NCI-H524 (cell line): ENCODE results near the gene DPYSL5.

Experiments used
- DNase-seq, 2 experiments: peaks; one replicate each; lab custom pipeline; 2025; lab: John Stamatoyannopoulos, UW

Gene DPYSL5

DNA sequence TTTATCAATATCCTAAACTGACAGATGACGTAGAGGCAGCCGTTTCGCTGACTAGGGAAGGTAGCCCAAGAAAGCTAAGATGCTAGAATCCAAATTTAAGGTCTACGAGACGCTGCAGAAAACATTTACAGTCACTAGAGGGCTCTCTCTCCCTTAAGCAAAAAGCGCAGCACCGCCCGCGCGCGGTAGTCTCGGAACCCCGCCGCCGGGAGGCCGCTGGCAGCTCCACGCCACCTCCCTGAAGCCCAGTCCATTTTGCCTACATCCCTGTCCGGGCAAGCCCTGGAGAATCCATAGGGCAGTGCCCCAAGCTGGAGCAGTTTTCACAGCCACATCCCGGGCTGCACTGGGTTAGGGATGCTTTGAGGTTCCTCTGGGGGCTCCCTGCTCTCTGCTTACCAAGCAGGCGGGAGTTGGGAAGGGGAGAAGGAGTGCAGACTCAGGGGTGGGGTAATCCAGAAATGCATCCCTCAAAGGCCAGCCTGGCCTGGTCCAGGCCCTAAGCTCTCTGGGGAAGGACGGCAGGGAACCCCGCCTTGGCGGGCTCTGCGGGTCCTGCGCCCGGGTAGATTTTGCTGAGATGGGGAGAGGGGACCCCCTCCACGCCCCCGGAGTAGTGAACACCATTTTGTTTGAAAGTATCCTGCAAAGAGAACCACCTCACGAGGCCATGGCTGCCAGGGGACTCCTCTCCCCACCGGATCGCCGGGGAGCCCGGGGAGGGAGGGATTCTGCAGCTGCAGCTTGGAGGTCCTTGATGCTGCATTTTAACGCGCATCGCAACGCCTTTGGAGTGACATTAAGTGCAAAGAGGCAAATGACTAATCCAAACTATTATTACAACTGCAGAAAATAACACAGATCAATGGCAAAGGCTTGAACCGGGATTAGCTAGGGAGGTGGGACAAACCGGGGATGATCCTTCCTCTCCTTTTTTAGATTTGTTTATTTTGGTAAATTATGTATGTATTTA is 1.3 kb upstream of the DPYSL5 start:
- peak; percentile 72 to 90 for DNase-seq

GRCh38 chr2:26847307-26847654 is 651 bp upstream of the DPYSL5 start:
- peak; percentile 36 to 49 for DNase-seq

DNA sequence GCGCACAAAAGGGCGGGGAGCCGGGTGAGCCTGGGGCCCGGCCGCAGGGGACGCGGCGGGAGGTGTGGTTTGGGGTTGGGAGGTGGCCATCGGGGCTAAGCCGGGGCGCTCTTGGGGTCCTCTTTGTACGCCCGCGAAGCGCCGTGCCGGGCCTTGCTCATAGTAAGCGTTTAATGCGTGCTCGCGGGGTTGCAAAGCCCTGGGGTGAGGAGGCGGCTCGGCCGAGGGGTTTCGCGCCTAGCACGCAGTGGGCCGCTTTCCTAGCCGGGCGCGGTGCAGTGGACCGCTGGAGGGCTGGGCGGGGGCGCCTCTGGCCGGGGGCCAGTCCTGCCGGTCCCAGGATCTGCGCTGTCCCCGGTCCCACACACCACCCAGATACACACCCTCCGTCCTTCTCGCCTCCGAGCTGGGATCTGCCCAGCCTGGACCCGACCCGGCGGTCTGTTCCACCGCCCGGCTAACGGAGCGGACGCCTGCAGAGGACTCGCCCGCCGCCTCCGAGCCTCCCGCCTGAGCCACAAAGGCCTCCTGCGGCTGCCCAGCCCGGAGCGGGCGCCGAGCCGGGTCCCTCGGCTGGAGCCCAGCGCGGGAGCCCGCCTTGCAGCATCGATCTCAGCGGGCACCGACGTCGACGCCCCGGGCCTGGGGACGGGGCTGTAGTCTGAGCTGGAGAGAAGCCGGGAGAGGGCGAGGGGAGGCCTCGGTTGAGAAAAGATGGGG is 564 bp downstream of the DPYSL5 start:
- DNase-seq, result peak; percentile 23 to 42

- DNase-seq, result peak; percentile 22 to 48
These were observed 1.4 kb downstream of the DPYSL5 start for GRCh38 chr2:26849056-26849999.

- DNase-seq, result peak in 1 of 2 experiments; percentile 46
These were observed 2.1 kb downstream of the DPYSL5 start for GRCh38 chr2:26850000-26850431.

DNA sequence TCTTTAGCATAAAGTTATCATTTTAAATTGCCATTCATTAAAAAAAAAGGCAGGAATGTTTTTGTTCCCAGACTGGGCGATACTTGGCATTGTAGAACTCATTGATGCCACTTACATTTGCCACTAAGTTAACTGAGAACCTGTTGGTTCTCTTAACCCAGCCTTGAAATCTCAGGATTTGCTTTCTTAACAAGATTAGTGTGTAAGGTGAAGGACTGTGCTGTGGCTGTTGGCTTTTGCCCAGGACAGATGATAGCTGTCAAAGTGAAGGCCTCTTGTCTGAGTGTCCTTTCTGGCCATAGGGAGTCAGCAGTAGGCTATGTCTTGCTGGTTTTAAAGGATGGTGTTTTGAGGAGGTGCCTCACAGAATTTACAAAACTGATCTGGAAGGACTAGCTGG is 2.6 kb downstream of the DPYSL5 start:
- peak; percentile 65 to 84 for DNase-seq

DNA sequence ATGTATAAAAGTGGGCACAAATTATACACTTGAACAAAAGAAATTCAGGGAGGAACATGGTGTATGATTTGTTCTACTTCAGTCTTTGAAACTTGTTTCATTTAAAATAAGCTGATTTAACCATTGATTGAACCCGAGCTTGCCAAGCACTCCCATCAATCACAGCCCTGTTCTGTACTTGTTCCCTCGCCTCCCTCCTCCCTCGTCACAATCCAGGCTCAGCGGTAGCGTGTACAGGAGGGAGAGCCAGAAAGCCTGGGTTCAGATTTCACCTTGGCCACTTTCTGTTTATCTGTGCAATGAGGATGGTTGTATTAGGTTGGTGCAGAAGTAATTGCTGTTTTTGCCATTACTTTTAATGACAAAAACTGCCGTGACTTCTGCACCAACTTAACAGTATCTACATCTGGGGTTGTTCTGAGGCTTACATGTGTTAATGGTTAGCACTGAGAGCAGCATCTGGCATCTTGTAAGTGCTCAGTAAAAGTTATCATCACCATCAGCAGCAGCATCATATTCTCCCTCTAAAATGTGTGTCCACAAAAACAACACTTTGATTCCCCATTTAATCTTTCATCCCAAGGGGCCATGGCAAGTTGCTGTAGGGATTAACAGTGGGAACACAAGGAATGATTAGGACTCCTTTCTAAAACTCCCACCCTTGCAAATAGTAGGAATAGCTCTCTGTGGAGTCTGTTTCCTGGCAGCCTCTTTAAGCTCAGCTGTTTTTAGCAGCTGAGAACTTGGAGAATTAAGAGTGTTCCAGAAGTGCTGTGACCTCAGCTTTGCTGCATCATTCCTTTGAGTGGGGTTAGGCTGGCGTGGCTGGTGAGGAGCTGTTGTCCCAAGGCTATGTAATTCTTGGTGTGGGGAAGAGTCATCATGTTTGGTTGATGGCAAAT is 4.7 kb downstream of the DPYSL5 start:
- DNase-seq, result peak; percentile 82 to 85

DNA sequence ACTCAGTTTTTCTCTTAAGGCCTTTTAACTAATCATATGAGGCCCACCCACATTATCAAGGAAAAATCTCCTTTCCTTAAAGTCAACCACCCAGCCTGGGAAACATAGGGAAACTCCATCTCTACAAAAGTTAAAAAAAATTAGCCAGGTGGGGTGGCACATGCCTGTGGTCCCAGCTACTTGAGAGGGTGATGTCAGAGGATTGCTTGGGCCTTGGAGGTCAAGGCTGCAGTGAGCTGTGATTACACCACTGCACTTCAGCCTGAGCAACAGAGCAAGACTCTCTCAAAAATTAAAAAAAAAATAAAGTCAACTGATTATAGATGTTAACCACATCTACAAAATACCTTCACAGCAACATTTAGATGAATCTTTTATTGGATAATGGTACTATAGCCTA is 5.8 kb downstream of the DPYSL5 start:
- no peak for DNase-seq

DNA sequence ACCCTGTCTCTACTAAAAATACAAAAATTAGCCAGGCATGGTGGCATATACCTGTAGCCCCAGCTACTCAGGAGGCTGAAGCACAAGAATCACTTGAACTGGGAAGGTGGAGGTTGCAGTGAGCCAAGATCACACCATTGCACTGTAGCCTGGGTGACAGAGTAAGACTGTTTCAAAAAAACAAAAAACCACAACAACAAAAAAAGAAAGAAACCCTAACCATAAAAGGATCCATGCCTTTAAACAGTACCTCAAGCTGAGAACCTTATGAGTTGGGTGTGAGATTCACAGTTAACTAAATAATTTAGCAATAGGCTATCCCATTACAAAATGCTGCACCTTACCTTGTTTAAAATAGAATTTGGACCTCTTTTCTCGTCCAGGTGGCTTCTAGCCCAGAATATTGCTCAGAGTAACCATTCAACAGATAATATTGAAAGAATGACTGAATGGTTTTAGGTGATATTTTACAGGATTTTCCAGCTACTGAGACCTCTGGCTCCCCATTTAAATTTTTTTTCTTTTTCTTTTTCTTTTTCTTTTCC is 6.4 kb downstream of the DPYSL5 start:
- no peak for DNase-seq

DNA sequence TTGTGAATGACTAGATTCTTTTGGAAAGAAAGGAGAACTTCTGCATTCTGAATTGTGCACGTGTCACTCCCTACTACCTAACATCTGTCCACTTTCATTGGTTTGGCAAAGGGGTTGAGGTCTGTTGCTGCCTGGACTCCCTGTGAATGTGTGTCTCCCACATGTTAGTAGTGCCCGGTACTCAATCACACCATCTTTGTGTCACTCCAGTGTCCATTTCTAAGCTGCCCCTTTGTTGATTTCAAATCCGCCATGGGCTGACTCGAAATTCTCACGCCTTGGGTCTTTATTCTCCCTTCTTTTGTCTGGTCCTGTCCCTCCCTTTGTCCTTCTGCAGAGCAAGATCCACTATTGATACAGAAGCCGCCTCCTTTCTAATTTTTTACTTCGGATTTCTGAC is 7.5 kb downstream of the DPYSL5 start:
- DNase-seq, result no peak

DNA sequence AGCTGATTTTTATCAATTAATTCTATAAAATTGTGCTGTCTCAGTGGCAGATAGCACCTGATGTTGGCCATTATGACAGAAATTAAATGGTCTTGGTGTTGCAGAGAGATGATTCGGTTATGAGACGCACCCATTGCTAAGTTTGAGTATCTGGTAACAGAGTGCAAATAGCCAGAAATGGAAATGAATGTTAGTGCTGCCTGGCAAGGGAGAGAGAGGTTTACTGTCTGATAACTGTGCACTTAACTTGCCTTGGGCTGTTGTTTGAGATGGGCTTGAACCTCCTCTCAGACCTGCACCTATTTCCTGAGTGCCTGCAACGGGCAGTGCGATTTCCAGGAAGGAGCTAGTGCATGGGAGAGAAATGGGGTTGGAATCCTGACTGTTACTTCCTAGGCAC is 11.7 kb downstream of the DPYSL5 start:
- DNase-seq, result no peak

DNA sequence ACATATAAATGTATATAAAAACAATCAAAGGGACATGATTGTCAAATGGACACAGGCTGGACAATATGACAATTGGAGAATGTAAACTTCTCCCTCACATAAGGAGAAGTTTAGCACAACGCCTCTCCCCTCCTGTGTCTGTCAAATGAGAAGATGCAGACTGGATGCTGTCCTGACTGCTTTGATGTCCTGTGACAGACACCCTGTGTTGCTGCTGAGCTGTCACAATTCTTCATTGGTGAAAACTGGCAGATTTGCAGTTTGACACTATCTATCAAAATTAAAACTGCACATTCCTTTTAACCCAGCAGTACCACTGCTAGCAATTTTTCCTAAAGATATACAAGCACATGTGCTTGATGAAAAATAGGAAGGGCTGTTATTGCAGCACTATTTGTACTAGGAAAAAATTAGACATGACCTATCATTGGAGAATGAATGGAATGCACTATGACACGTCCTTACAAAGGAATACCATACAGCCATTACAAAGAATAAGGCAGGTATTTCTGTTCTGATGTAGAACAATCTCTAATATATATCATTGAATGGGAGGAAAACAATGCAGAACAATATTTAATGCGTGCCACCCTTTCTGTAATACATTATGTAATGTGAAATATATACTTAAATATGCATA is 12.4 kb downstream of the DPYSL5 start:
- no peak for DNase-seq

DNA sequence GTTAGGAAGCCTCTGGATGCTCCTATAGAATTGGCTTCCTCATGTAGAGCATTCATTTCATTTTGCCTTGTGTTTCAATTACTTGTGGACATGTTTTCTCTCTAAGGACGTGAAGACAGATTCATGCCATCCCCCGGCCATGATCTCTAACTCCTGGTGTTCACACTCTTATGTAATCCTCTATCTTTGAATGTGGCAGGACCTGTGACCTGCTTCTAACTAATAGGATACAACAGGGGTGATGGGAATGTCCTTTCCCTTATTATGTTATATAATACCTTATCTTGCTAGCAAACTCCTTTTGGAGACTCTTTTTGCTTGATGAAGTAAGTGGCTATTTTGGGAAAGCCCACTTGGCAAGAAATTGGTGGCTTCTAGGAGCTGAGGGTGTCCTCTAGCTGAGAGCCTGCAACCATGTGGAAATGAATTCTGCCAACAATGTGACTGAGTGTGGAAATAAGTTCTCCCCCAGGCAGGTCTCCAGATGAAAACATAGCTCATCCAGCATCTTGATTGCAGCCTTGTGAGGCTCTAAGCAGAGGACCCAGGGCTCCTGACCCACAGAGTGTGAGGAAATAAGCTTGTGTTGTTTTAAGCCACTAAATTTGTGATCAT is 13.8 kb downstream of the DPYSL5 start:
- no peak for DNase-seq

DNA sequence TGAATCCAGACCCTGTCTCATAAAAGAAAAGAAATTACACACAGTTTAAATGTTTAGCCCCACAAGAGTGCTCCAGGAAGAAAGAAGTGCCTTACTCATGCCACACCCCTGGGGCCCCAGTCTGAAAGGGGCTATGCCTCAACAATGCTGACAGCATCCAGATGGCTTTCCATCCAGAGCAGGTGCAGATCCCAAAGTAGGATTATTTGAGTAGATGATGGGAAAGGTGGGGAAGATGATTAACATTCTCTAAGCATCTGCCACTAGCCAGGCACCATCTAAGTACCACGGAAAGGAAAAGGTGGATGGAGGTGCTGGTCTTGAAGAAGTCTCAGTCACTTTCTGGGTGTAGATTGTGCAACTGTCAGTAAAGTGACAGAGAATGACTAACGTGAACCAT is 16.3 kb downstream of the DPYSL5 start:
- peak; percentile 74 to 92 for DNase-seq

- DNase-seq, result no peak
These were observed 16.7 kb downstream of the DPYSL5 start for GRCh38 chr2:26864646-26865045.

DNA sequence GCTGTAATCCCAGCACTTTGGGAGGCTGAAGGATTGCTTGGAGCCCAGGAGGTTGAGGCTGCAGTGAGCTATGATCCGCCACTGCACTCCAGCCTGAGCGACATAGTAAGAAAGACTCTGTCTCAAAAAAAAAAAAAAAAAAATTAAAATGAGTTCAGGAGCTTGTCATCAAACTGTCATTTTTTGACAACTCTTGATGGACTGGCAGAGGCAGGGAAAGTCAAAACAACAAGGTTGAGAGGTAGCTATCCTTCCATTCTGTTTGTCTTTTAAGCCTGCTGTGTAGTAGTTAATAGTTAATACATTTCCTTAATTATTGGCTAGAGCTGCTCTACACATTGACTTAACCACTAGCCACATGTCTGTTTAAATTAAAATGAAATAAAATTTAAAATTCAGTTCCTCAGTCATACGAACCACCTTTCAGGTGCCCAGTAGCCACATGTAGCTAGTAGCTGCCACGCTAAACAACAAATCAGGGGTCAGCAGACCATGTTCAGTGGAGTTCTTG is 22.7 kb downstream of the DPYSL5 start:
- no peak for DNase-seq

- DNase-seq, result no peak
These were observed 25.5 kb downstream of the DPYSL5 start for GRCh38 chr2:26873286-26873983.

- no peak for DNase-seq
These were observed 26.6 kb downstream of the DPYSL5 start for GRCh38 chr2:26874514-26874913.
